ENCODE results near the gene ST8SIA5.

DNA sequence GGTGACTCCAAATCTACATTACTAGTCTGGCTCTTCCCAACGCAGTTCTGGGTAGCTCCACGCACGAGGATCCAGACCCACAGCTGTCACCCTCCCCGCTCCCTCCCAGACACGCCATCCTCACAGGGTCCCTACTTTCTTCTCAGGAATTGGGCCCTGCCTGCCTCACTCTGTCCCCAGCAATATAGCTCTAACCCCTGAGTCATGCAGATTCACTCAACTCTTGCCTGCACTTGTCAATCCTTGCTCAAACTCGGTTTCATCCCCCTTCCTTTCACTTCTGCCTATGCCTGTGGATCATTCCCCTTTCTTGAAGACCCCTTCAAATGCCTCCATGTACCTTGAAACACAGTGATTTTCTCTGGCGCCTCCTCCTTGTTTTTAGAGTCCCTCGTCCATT lies 5.0 kb downstream of the ST8SIA5 start:
- TF ChIP-seq, protein P1, sequence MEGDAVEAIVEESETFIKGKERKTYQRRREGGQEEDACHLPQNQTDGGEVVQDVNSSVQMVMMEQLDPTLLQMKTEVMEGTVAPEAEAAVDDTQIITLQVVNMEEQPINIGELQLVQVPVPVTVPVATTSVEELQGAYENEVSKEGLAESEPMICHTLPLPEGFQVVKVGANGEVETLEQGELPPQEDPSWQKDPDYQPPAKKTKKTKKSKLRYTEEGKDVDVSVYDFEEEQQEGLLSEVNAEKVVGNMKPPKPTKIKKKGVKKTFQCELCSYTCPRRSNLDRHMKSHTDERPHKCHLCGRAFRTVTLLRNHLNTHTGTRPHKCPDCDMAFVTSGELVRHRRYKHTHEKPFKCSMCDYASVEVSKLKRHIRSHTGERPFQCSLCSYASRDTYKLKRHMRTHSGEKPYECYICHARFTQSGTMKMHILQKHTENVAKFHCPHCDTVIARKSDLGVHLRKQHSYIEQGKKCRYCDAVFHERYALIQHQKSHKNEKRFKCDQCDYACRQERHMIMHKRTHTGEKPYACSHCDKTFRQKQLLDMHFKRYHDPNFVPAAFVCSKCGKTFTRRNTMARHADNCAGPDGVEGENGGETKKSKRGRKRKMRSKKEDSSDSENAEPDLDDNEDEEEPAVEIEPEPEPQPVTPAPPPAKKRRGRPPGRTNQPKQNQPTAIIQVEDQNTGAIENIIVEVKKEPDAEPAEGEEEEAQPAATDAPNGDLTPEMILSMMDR (IDR thresholded peaks at IDR 0.05) = no peak
- no peak for TF ChIP-seq EP300 (IDR thresholded peaks at IDR 0.05)

Data from stomach (tissue), 4 donors.